Brain microvascular endothelial cell (primary cell): ENCODE measurements around the gene DOCK1.

Experiments used
- DNase-seq: peaks from one replicate; pipeline ENCODE4 v3.0.0-alpha.2; 2020
- H3K27ac ChIP-seq: fragments of 250-450 bp; sonication (Bioruptor Pico); 2 replicates; pipeline ENCODE4 v1.5.1; 2020; ENCODE audit warnings: mild to moderate bottlenecking, moderate library complexity
- H3K27me3 ChIP-seq: fragments of 250-450 bp; sonication (Bioruptor Pico); replicated peaks from 2 replicates; pipeline ENCODE4 v1.5.1; 2020; ENCODE audit warnings: mild to moderate bottlenecking
- H3K36me3 ChIP-seq: fragments of 250-450 bp; sonication (Bioruptor Pico); replicated peaks from 2 replicates; pipeline ENCODE4 v1.5.1; 2020; ENCODE audit warnings: mild to moderate bottlenecking
- H3K4me3 ChIP-seq: 2 replicates; pipeline ENCODE4 v1.5.1; 2011; ENCODE audit warnings: low read depth, mild to moderate bottlenecking, control low read depth, low read length, moderate library complexity
- in situ Hi-C: cut with HindIII; loops from 2 replicates; pipeline ENCODE4 v1.10.0; 2017; ENCODE audit warnings: low sequenced_read_pairs, low pct_ligation_motif_present
- TF ChIP-seq, protein P1 (sequence below): IDR thresholded peaks from 2 replicates; pipeline ENCODE4 v1.5.1; 2011; ENCODE audit warnings: low read depth, mild to moderate bottlenecking, moderate library complexity, low read length, control low read depth, inconsistent platforms; ENCODE audit errors: missing control alignments

DOCK1 gene

DNA sequence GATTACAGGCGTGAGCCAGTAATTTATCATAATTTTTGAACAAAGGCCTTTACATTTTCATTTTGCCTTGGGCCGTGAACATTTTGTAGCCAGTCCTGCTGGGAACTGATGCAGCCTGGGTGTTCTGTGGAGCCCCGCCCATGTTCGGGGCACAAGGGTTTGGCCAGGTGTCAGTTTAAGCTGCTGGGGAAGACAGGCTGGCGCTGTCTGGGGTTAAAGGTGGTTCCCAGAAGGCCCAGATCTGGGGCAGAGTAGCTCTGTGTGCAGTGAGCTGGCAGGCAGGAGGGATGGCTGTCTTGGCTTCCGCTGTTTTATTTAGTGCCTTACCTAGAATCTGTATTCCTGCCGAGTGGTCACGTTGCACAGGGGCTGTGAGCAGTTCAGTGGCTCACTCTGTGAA is 50.2 kb downstream of the DOCK1 start:
- no peak for DNase-seq
- no peak overlapping the region for H3K4me3 ChIP-seq
- TF ChIP-seq, protein P1, sequence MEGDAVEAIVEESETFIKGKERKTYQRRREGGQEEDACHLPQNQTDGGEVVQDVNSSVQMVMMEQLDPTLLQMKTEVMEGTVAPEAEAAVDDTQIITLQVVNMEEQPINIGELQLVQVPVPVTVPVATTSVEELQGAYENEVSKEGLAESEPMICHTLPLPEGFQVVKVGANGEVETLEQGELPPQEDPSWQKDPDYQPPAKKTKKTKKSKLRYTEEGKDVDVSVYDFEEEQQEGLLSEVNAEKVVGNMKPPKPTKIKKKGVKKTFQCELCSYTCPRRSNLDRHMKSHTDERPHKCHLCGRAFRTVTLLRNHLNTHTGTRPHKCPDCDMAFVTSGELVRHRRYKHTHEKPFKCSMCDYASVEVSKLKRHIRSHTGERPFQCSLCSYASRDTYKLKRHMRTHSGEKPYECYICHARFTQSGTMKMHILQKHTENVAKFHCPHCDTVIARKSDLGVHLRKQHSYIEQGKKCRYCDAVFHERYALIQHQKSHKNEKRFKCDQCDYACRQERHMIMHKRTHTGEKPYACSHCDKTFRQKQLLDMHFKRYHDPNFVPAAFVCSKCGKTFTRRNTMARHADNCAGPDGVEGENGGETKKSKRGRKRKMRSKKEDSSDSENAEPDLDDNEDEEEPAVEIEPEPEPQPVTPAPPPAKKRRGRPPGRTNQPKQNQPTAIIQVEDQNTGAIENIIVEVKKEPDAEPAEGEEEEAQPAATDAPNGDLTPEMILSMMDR, result no peak
- in situ Hi-C loops, result no loop called here
- H3K27ac ChIP-seq, result no peak overlapping the region
- no peaks in the 10 kb centered on the region for H3K27me3 ChIP-seq
- H3K36me3 ChIP-seq, result no peaks in the 10 kb centered on the region

DNA sequence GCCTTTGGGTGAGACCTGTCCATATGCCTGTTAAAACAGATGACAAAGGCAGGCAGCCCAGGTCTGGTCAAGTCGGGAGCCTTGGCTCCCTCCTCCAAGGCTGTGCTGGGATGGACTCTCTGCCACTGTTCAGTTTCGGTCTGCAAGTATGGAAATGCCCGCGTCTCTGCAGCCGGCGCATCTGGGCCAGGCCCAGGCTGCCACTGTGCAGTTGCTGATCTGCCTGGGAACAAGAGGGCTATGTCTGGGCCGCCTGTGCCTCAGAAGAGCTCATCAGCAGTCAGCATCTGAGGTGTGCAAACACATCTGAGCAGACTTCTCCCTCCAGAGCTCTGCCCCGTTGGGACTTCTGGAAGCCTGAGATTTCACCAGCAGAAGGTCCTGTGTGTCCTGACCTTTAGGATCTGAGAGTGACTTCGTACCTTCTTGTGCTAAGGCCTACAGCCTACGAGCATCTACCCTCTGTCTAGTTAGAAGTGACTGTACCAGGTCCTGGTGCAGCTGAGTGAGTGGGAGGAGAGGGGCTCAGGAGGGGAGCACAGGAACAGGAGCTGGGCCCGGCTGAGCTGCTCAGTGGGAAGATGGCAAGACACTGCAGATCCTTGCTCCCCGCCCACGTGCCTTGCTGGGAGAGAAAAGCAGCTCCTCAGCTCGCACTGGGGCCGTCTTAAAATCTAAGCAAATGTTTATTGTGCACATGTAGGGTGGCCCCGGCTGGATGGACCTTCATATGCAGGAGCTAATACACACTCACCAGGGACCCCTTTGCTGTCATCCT is 50.9 kb downstream of the DOCK1 start:
- TF ChIP-seq, protein P1, result no peak
- Histone ChIP-seq H3K27ac (no peak overlapping the region), H3K4me3 (no peak overlapping the region), H3K36me3 (no peaks in the 10 kb centered on the region), H3K27me3 (no peaks in the 10 kb centered on the region)
- DNase-seq, result no peak
- in situ Hi-C loops, result no loop called here

DNA sequence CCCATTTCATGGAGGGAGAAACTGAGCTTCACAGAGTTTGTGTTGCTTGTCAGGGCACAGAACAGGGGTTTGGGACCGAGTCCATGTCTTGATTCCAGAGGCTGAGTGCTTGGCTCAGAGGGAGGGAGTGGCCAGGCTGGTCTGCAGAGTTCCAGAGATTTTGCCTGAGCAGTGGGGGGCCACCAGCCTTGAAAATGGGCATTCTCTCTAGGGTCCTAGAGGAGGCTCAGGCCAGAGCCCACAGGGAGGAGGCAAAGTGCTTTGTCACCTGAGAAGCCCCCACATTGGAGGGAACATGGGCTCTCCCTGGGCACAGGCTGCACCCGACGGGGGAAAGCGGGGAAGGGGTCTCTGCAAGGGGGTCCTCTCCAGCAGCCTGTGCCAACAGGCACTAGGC is 51.5 kb downstream of the DOCK1 start:
- no peak overlapping the region for H3K4me3 ChIP-seq
- no peak for DNase-seq
- TF ChIP-seq, protein P1, result no peak
- in situ Hi-C loops, result no loop called here
- no peak overlapping the region for H3K27ac ChIP-seq
- H3K36me3 ChIP-seq, result no peaks in the 10 kb centered on the region
- no peaks in the 10 kb centered on the region for H3K27me3 ChIP-seq

DNA sequence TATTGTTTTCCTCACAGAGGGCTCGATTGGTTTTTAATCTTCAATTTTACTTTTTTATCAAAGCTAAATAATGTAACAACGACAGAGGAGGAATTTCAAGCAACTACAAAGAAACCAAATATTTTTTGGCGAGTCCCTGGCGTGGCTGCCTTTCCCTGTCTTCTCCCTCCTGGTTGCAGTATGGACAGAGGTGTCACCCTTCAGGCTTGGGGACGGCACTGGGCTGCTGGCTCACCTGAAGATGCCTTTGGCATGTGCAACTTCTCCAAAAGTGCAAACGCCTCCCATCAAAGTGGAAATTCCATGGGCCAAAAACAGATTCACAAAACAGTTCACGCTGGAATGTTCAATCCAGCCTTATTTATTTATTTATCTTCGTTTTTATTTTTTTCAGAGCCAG is 51.9 kb downstream of the DOCK1 start:
- DNase-seq, result no peak
- no peak overlapping the region for H3K27ac ChIP-seq
- no peaks in the 10 kb centered on the region for H3K36me3 ChIP-seq
- in situ Hi-C loops, result no loop called here
- H3K27me3 ChIP-seq, result no peaks in the 10 kb centered on the region
- H3K4me3 ChIP-seq, result no peak overlapping the region
- TF ChIP-seq, protein P1, result no peak

DNA sequence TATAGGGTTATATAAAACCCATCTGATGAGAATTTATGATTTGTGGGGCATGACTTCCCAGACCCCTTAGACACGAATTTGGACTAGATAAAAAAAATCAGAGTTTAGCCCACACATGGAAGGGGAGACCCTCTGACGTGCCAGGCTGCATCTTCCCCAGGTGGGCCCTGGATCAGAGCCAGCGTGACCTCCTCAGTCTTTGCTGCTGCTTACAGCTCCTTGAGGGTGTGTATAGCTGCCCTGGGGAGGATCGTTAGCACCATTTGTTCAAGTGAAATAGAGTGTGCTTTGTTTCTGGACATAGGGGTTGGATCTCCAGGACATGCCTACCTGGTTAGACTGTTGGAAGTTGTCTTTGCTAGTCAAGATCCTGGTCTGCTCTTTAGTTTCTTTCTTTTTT is 54.2 kb downstream of the DOCK1 start:
- H3K4me3 ChIP-seq, result no peak overlapping the region
- in situ Hi-C loops, result no loop called here
- no peaks in the 10 kb centered on the region for H3K27me3 ChIP-seq
- DNase-seq, result no peak
- H3K36me3 ChIP-seq, result no peaks in the 10 kb centered on the region
- TF ChIP-seq, protein P1, result no peak
- no peak overlapping the region for H3K27ac ChIP-seq
